Panc1 (cell line): ENCODE results near the gene RGS9. TPM values are rescaled to one million over a fixed set of nuclear protein-coding genes. Genes with fewer than 3 reads are reported as not detected.
"Not testable (repeated sequence)": the region's sequence is repeated elsewhere in the genome, so short reads cannot be mapped to it uniquely, and the experiment has no call there.

Experiments used
- ATAC-seq: fragments of 200-7000 bp; cut with Tn5 transposase; 2 replicates; pipeline ENCODE4 v1.9.1; 2020; ENCODE audit warnings: mild to moderate bottlenecking, moderate library complexity
- BruUV-seq: library from RNA; stranded (reverse); fragments of 400-500 nt; replicated peaks from 2 replicates; lab custom pipeline; 2021; lab: Mats Ljungman, UMichigan
- CTCF ChIA-PET: fragments of 300-600 bp; sonication (Branson Sonifier 250); formaldehyde crosslinking; loops from one replicate; lab custom pipeline; 2022; ENCODE audit warnings: antibody characterized with exemption; lab: Charles Lee
- POLR2A ChIA-PET: fragments of 300-600 bp; sonication (Branson Sonifier 250); formaldehyde crosslinking; loops from one replicate; lab custom pipeline; 2022; ENCODE audit warnings: antibody characterized with exemption; lab: Charles Lee
- DNase-seq: peaks from one replicate; pipeline ENCODE4 v3.0.0-alpha.2; 2010; ENCODE audit warnings: low read depth, low spot score
- H3K27ac ChIP-seq: 2 replicates; pipeline ENCODE4 v1.5.1; 2011; ENCODE audit warnings: mild to moderate bottlenecking, low read length, inconsistent platforms
- H3K27me3 ChIP-seq: fragments of 200-500 bp; sonication (Bioruptor generic); 2 replicates; pipeline ENCODE4 v1.6.0; 2014; ENCODE audit warnings: low read length, inconsistent platforms; ENCODE audit not compliant: control insufficient read depth, insufficient read depth
- H3K36me3 ChIP-seq: fragments of 200-500 bp; sonication (Bioruptor generic); 2 replicates; pipeline ENCODE4 v1.5.1; 2014; ENCODE audit warnings: inconsistent platforms, mild to moderate bottlenecking, low read length, moderate library complexity; ENCODE audit not compliant: control insufficient read depth, insufficient read depth
- H3K4me1 ChIP-seq: 2 replicates; pipeline ENCODE4 v1.5.1; 2011; ENCODE audit warnings: inconsistent platforms, mild to moderate bottlenecking, low read length, moderate library complexity; ENCODE audit not compliant: control insufficient read depth, insufficient read depth
- H3K4me3 ChIP-seq, 2 experiments: 2 replicates each; pipeline ENCODE4 v1.5.1; 2011 to 2012; ENCODE audit warnings: low read depth in 2 of 2, low read length in 2 of 2, mild to moderate bottlenecking in 2 of 2, inconsistent platforms in 1 of 2, moderate library complexity in 1 of 2
- H3K9me3 ChIP-seq: fragments of 200-500 bp; sonication (Bioruptor generic); 2 replicates; pipeline ENCODE4 v1.5.1; 2014; ENCODE audit warnings: low read depth, mild to moderate bottlenecking, inconsistent platforms, low read length, moderate library complexity; ENCODE audit not compliant: control insufficient read depth, insufficient read depth
- CTCF ChIP-seq: fragments of 450-650 bp; IDR thresholded peaks from 2 replicates; pipeline ENCODE4 v1.5.1; 2017; ENCODE audit warnings: mild to moderate bottlenecking
- POLR2AphosphoS5 ChIP-seq: IDR thresholded peaks from 2 replicates; pipeline ENCODE4 v1.6.1; 2012; ENCODE audit warnings: mild to moderate bottlenecking, low read depth, low read length, moderate library complexity
- REST ChIP-seq, 2 experiments: IDR thresholded peaks; 2 replicates each; pipeline ENCODE4 v1.6.1; 2011 to 2012; ENCODE audit warnings: low read depth in 2 of 2, control low read depth in 1 of 2, low read length in 1 of 2, mild to moderate bottlenecking in 1 of 2, moderate library complexity in 1 of 2; ENCODE audit not compliant: insufficient read depth in 1 of 2
- SIN3A ChIP-seq: IDR thresholded peaks from 2 replicates; pipeline ENCODE4 v1.6.1; 2012; ENCODE audit warnings: low read depth, mild to moderate bottlenecking, low read length, moderate library complexity, borderline replicate concordance; ENCODE audit not compliant: insufficient read depth
- TCF7L2 ChIP-seq: IDR thresholded peaks from 2 replicates; pipeline ENCODE4 v1.6.1; 2011; ENCODE audit warnings: mild to moderate bottlenecking, low read depth, low read length, inconsistent platforms
- in situ Hi-C: cut with HindIII; loops from 2 replicates; pipeline ENCODE4 v1.10.0; 2016; ENCODE audit warnings: low sequenced_read_pairs, low pct_unique_long_range_greater_than_20kb
- intact Hi-C: fragments of 100-400 bp; cut with micrococcal nuclease; formaldehyde crosslinking; loops from one replicate; pipeline ENCODE4 v1.10.0; 2022; ENCODE audit not compliant: unreplicated experiment
- total RNA-seq: library from RNA; stranded (reverse); gene quantifications from one replicate; pipeline ENCODE4 v1.2.1, GENCODE V29; 2021; ENCODE audit not compliant: unreplicated experiment

The RGS9 gene
- total RNA-seq, 1 experiment from 2014 or later: 3.3 TPM

- intact Hi-C loops: no loop called here
- BruUV-seq: no TSS peak
- DNase-seq: no peak
- in situ Hi-C loops: no loop called here
- Histone ChIP-seq H3K36me3 (no peaks in the 10 kb centered on the region), H3K27me3 (no peaks in the 10 kb centered on the region), H3K9me3 (no peaks in the 10 kb centered on the region), H3K27ac (no peak overlapping the region), H3K4me1 (no peaks in the 10 kb centered on the region), H3K4me3 (no peak overlapping the region)
- CTCF ChIA-PET: no interaction called here
- no peak for TF ChIP-seq POLR2AphosphoS5
- TF ChIP-seq SIN3A: no peak
- TF ChIP-seq REST (IDR thresholded peaks at IDR 0.05; ENCODE audit: insufficient read depth in 1 of 2, low read depth in 2 of 2, low read length in 1 of 2): no peak
- no peak for TF ChIP-seq CTCF
- TF ChIP-seq TCF7L2: no peak
- no peak for ATAC-seq
- POLR2A ChIA-PET: no interaction called here
Measured at GRCh38 chr17:65205655-65206054, 68.5 kb downstream of the RGS9 start.

GRCh38 chr17:65207448-65207847 is 70.3 kb downstream of the RGS9 start:
- in situ Hi-C loops, H3K36me3 ChIP-seq, CTCF ChIA-PET, H3K9me3 ChIP-seq, H3K4me1 ChIP-seq, DNase-seq, H3K27ac ChIP-seq, intact Hi-C loops, ATAC-seq, BruUV-seq, H3K27me3 ChIP-seq, H3K4me3 ChIP-seq: not testable (repeated sequence)
- POLR2A ChIA-PET: interaction anchor here (0.6 kb wide), 1 partner anchor 1109 kb away, joined by 8 read pairs; no protein-coding TSS in a partner anchor

GRCh38 chr17:65208717-65209116 is 71.5 kb downstream of the RGS9 start:
- CTCF ChIA-PET: no interaction called here
- no TSS peak for BruUV-seq
- DNase-seq: no peak
- intact Hi-C loops: no loop called here
- H3K9me3 ChIP-seq: no peaks in the 10 kb centered on the region
- TF ChIP-seq REST (IDR thresholded peaks at IDR 0.05; ENCODE audit: insufficient read depth in 1 of 2, low read depth in 2 of 2, low read length in 1 of 2) (no peak), CTCF (no peak), TCF7L2 (no peak), SIN3A (no peak), POLR2AphosphoS5 (no peak)
- no peak for ATAC-seq
- no peak overlapping the region for H3K4me3 ChIP-seq
- H3K27ac ChIP-seq: no peak overlapping the region
- no peaks in the 10 kb centered on the region for H3K4me1 ChIP-seq
- no peaks in the 10 kb centered on the region for H3K27me3 ChIP-seq
- POLR2A ChIA-PET: no interaction called here
- in situ Hi-C loops: no loop called here
- no peaks in the 10 kb centered on the region for H3K36me3 ChIP-seq
